RCC 7860 (cell line): ENCODE data around the gene ALAD.
"Not testable (repeated sequence)": the region's sequence is repeated elsewhere in the genome, so short reads cannot be mapped to it uniquely, and the experiment has no call there.

ENCODE experiments used
- DNase-seq: peaks from one replicate; pipeline ENCODE4 v3.0.0-alpha.2; 2015; ENCODE audit warnings: low spot score
- FAIRE-seq: peaks from 2 replicates; lab custom pipeline; 2012; peaks lifted over from hg19 to GRCh38; lab: Jason Lieb, UNC

Gene ALAD

GRCh38 chr9:113375057-113376023, 25.7 kb downstream of the ALAD start:
- FAIRE-seq = no peak
- no peak for DNase-seq

- DNase-seq (no peak), FAIRE-seq (no peak)
Measured at GRCh38 chr9:113373676-113374392, 27.2 kb downstream of the ALAD start.

DNA sequence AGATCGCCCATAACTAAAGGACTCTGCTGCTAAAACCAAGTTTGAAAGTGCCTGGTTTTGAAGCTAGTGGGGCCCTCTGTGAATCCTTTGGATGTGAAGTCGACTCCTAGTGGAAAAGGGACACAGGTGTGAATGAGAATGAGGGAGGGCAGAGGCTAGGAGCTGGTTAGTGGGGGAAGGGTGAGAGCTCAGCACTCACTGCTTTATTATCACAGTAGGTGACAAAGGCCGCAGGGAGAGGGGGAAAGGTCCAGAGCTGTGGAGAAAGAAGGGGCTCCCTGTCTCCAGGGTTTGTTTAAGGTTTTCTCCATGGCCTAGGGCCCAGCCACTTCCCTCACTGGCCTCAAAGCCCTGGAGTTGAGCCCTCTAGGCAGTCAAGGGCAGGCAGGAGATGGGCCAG, 27.8 kb downstream of the ALAD start:
- DNase-seq (no peak), FAIRE-seq (no peak)

GRCh38 chr9:113372059-113372458, 29.0 kb downstream of the ALAD start:
- no peak for DNase-seq
- FAIRE-seq = no peak

DNA sequence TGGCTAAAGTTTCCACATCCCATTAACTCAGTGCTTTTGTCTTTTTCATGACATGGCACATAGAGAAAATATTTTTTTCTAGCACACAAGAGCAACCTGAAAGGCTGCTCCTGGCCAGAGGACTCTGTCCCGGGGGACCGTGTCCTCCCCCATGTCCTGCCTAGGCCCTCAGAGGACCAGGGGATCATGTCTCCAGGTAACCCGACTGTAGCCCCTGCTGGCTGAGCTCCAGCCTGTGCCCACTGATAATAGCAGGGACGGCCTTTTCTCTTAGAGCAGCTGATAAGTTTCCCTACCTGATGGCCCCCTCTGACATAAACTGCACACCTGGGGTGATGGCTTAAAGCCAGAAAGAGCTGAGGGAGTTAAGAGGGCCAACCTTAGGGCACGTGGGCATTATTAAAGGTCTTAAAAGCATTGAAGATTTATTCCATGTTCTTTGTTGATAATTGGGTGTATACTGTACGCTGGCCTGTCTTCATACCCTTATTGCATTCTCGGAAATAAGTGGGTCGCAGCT, 30.2 kb downstream of the ALAD start:
- DNase-seq (no peak), FAIRE-seq (no peak)

GRCh38 chr9:113369855-113370140, 31.3 kb downstream of the ALAD start:
- no peak for FAIRE-seq

DNA sequence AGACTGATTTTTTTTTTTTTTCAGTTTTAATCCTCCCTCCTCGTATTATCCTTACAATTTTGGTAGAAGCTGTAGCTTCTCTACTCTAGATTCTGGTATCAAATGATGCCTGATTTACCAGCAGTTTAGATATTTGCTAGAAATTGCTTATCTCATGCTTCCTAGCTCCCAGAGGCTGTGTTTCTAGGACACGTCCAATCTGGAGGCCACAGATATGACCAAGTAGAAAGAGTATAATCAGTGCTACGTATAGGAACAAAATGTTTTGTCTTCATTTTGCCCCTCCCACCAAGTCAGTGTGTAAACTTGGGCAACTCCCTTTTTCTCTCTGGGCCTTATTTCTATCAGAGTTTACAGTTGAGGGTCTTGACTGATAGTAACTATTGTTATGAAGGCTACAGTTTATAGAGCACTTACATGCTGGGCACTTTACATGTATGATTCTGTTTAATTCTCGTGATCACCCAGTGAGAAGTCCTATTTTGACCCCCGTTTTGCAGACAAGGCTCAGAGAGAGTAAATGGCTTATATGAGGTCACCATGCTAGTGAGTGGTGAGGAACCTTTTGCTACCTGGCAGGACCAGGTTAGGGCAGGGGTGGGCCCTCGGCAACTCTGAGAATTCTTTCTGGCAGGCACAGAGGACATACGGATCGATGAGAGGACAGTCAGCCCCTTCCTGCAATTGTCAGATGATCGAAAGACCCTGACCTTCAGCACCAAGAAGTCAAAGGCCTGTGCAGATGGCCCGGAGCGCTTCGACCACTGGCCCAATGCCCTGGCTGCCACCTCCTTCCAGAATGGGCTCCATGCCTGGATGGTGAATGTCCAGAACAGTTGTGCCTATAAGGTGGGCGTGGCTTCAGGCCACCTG, 31.9 kb downstream of the ALAD start:
- DNase-seq (no peak), FAIRE-seq (no peak)

More at GRCh38 chr9:113369855-113370140, 31.3 kb downstream of the ALAD start:
- DNase-seq = no peak

DNA sequence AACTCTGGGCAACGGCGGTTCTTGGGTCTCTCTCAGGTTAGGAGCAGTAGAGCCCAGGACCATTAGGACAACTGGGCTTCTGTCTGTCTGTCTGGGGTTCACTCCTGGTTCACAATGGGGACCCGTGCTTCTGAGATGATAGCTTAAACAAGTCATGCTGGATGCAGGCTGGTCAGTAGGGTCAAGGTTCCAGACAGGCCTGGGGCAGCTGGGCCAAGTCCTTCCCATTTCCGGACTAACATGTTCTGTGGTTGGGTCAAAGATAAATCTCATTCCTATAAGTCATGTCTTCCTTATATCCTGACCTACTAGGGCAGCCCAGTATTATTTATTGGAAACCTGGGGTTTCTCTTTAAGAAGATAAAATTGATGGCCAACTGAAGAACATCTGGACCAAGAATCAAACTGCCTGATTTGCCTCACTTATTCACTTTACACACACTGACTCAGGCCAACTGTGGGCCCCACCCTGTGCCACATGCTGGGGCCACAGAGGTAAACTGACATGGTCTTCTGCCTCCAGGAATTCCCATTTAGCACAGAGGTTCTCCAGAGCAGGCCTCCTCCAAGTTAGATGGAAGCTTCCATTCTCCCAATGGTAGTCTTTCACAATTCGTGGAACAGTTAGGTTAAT, 32.6 kb downstream of the ALAD start:
- DNase-seq (no peak), FAIRE-seq (no peak)

DNA sequence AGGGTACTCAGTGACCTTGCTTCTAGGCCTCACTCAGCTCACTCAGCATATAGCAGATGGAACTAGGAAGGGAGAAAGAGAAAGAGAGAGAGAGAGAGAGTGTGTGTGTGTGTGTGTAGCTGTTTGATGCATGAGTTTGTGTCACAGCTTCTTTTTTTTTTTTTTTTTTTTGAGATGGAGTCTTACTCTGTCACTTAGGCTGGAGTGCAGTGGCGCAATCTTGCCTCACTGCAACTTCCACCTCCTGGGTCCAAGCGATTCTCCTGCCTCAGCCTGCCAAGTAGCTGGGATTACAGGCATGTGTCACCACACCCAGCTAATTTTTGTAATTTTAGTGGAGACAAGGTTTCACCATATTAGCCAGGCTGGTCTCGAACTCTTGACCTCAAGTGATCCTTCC, 35.4 kb downstream of the ALAD start:
- not testable (repeated sequence) for FAIRE-seq, DNase-seq

DNA sequence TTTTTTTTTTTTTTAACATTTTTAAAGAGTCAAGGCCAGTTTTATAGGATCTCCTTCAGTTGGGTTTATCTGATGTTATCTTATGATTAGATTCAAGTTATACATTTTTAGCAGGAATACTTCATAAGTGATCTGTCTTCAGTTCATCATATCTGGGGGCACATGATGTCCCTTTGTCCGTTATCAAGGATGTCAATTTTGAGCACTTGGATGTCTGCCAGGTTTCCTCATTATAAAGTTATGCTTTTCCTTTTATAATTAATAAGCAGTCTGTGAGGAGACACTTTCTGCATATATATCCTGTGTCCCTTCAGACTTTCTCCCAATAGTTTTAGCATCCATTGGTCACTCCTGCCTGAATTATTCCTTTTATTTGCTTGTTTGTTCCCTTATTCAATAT, 36.1 kb downstream of the ALAD start:
- FAIRE-seq (no peak), DNase-seq (no peak)

DNA sequence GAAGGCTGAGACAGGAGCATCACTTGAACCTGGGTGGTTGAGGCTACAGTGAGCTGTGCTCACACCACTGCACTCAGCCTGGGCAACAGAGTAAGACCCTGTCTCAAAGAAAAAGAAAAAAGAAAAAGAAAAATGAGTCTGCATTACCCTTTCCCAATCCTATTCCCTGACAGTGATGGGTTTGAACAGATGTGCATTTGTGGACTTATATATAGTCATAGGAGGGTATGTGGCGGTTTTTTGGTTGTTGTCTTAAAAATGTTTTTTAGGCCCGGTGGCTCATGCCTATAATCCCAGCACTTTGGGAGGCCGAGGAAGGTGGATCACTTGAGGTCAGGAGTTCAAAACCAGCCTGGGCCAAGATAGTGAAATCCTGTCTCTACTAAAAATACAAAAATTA, 37.7 kb downstream of the ALAD start:
- no peak for DNase-seq
- no peak for FAIRE-seq

- no peak for FAIRE-seq
- DNase-seq = no peak
Measured at GRCh38 chr9:113361304-113362018, 39.6 kb downstream of the ALAD start.

- FAIRE-seq (no peak), DNase-seq (no peak)
Measured at GRCh38 chr9:113360242-113360842, 40.7 kb downstream of the ALAD start.

- FAIRE-seq = no peak
- DNase-seq = no peak
Measured at GRCh38 chr9:113359385-113359784, 41.7 kb downstream of the ALAD start.

- FAIRE-seq (no peak), DNase-seq (no peak)
Measured at GRCh38 chr9:113356686-113357292, 44.3 kb downstream of the ALAD start.

DNA sequence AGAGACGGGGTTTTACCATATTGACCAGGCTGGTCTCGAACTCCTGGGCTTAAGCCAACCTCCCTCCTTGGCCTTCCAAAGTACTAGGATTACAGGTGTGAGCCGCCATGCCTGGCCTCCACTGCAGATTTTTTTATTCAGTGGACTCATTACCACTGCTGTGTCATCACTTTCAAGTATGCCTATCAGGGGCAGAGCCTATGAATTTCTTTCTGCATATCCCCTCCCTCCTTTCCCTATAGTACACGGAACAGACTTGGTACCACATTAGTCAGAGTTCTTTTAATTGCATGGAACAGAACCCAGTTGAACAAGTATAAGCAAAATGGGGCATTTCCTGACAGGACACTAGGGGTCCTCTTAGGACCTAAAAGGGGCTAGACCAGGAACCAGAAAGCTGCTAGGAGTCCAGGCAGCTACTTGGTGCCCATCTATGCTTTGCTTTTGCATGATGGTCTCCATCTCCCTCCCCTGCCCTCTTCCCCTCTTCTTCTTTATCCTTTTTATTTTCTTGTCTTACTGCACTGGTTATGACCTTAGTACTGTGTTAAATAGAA, 46.0 kb downstream of the ALAD start:
- DNase-seq (no peak), FAIRE-seq (no peak)

GRCh38 chr9:113352411-113352810, 48.7 kb downstream of the ALAD start:
- DNase-seq (no peak), FAIRE-seq (no peak)

DNA sequence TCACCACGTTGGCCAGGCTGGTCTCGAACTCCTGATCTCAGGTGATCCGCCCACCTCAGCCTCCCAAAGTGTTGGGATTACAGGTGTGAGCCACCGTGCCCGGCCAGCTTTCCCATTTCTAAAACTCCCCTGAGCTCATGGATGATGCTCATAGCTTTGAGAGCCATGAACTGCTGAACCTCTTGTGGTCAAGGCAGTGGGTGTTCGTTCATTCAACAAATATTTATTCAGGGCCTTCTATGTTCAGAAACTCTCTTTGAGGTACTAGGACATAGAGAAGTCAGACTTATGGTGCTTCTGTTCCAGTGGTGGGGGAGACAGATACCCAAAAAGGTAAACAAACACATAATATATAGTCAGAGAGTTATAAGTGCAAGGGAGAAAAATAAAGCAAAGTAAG, 49.1 kb downstream of the ALAD start:
- FAIRE-seq = no peak
- no peak for DNase-seq

- FAIRE-seq (no peak), DNase-seq (no peak)
Measured at GRCh38 chr9:113350937-113351336, 50.1 kb downstream of the ALAD start.
